Measurements from ENCODE around the gene PVR.
"Not testable (repeated sequence)": the region's sequence is repeated elsewhere in the genome, so short reads cannot be mapped to it uniquely, and the experiment has no call there.

Gene PVR

GRCh38 chr19:44704982-44705381 lies 61.3 kb downstream of the PVR start:
- DNase-seq: no peak

- no peak for DNase-seq
Observed at GRCh38 chr19:44705502-44706010, 61.8 kb downstream of the PVR start.

- DNase-seq: no peak
Observed at GRCh38 chr19:44706506-44707236, 63.0 kb downstream of the PVR start.

GRCh38 chr19:44707794-44708193 lies 64.1 kb downstream of the PVR start:
- DNase-seq: no peak

GRCh38 chr19:44708940-44709339 lies 65.2 kb downstream of the PVR start:
- no peak for DNase-seq

- DNase-seq: not testable (repeated sequence)
Observed at GRCh38 chr19:44709434-44710266, 65.9 kb downstream of the PVR start.

- DNase-seq: no peak
Observed at GRCh38 chr19:44710483-44710882, 66.8 kb downstream of the PVR start.

- DNase-seq: no peak
Observed at GRCh38 chr19:44712864-44713515, 69.3 kb downstream of the PVR start.

All from inflammatory macrophage treated with lipopolysaccharide for 4 hours (primary cell).